Fibroblast of lung (primary cell): Measurements from ENCODE around the gene COL8A1. TPM values are rescaled to one million over a fixed set of nuclear protein-coding genes. Genes with fewer than 3 reads are reported as not detected.

ENCODE experiments used
- DNase-seq, 2 donors: peaks; one replicate each; pipeline versions ENCODE4 v3.0.0 to v3.0.0-alpha.2; 2010; ENCODE audit warnings: low read depth in 2 of 2
- H2AFZ ChIP-seq: 2 replicates; pipeline ENCODE4 v1.5.1; 2012; ENCODE audit warnings: low read length, control low read depth, inconsistent platforms
- H3K27ac ChIP-seq: 2 replicates; pipeline ENCODE4 v1.5.1; 2011; ENCODE audit warnings: low read length, control low read depth; ENCODE audit not compliant: insufficient read depth
- H3K27me3 ChIP-seq: 2 replicates; pipeline ENCODE4 v1.5.1; 2011; ENCODE audit warnings: mild to moderate bottlenecking, low read length; ENCODE audit not compliant: control insufficient read depth, insufficient read depth
- H3K36me3 ChIP-seq: 2 replicates; pipeline ENCODE4 v1.5.1; 2011; ENCODE audit warnings: low read length; ENCODE audit not compliant: control insufficient read depth, insufficient read depth
- H3K4me1 ChIP-seq: 2 replicates; pipeline ENCODE4 v1.5.1; 2011; ENCODE audit warnings: low read length; ENCODE audit not compliant: control insufficient read depth, insufficient read depth; ENCODE audit errors: extremely low read depth
- H3K4me2 ChIP-seq: 2 replicates; pipeline ENCODE4 v1.5.1; 2011; ENCODE audit warnings: low read length, control low read depth; ENCODE audit not compliant: insufficient read depth; ENCODE audit errors: extremely low read depth
- H3K4me3 ChIP-seq, 4 experiments: fragments of 200-600 bp in 1 of 4; sonication (generic) in 1 of 4; replicated peaks in 1 of 4; 2 replicates each; pipeline ENCODE4 v1.5.1; 2011 to 2016; ENCODE audit warnings: low read length in 4 of 4, low read depth in 3 of 4, mild to moderate bottlenecking in 3 of 4, control low read depth in 2 of 4, inconsistent platforms in 1 of 4, mixed read lengths in 1 of 4; ENCODE audit not compliant: insufficient read depth in 1 of 4; ENCODE audit errors: control extremely low read depth in 1 of 4
- H3K79me2 ChIP-seq: 2 replicates; pipeline ENCODE4 v1.5.1; 2012; ENCODE audit warnings: mild to moderate bottlenecking, low read length, inconsistent platforms; ENCODE audit not compliant: control insufficient read depth, insufficient read depth
- H3K9ac ChIP-seq: 2 replicates; pipeline ENCODE4 v1.5.1; 2011; ENCODE audit warnings: mild to moderate bottlenecking, low read length, control low read depth; ENCODE audit not compliant: insufficient read depth
- H3K9me3 ChIP-seq: 2 replicates; pipeline ENCODE4 v1.5.1; 2012; ENCODE audit warnings: low read depth, low read length; ENCODE audit not compliant: control insufficient read depth, insufficient read depth
- H4K20me1 ChIP-seq: 2 replicates; pipeline ENCODE4 v1.5.1; 2011; ENCODE audit warnings: low read length; ENCODE audit not compliant: control insufficient read depth, insufficient read depth; ENCODE audit errors: extremely low read depth
- CTCF ChIP-seq, 2 donors: IDR thresholded peaks in 1 of 2; conservative IDR thresholded peaks in 1 of 2; 1 replicate in 1 of 2; 2 replicates in 1 of 2; pipeline ENCODE4 v1.5.1; 2011 to 2012; ENCODE audit warnings: low read length in 2 of 2, control low read depth in 1 of 2, inconsistent platforms in 1 of 2, low read depth in 1 of 2, mild to moderate bottlenecking in 1 of 2
- EZH2 ChIP-seq: IDR thresholded peaks from 2 replicates; pipeline ENCODE4 v1.5.1; 2012; ENCODE audit warnings: low read length, control low read depth, mild to moderate bottlenecking; ENCODE audit errors: missing control alignments
- polyA plus RNA-seq, 2 donors: library from polyadenylated mRNA; depleted of rRNA in 1 of 2; stranded (reverse) in 1 of 2; unstranded in 1 of 2; fragments of >200 nt; gene quantifications; 2 replicates each; pipeline ENCODE4 v1.2.1, GENCODE V29; 2011 to 2012; ENCODE audit warnings: missing spikeins in 1 of 2
- total RNA-seq: library from RNA; depleted of rRNA; stranded (reverse); fragments of >200 nt; gene quantifications from 2 replicates; pipeline ENCODE4 v1.2.1, GENCODE V29; 2014

COL8A1 gene
- total and polyA plus RNA-seq, 2 donors (not counting 1 experiment from before 2014, with no cell fraction given) = 85.4 to 215 TPM

DNA sequence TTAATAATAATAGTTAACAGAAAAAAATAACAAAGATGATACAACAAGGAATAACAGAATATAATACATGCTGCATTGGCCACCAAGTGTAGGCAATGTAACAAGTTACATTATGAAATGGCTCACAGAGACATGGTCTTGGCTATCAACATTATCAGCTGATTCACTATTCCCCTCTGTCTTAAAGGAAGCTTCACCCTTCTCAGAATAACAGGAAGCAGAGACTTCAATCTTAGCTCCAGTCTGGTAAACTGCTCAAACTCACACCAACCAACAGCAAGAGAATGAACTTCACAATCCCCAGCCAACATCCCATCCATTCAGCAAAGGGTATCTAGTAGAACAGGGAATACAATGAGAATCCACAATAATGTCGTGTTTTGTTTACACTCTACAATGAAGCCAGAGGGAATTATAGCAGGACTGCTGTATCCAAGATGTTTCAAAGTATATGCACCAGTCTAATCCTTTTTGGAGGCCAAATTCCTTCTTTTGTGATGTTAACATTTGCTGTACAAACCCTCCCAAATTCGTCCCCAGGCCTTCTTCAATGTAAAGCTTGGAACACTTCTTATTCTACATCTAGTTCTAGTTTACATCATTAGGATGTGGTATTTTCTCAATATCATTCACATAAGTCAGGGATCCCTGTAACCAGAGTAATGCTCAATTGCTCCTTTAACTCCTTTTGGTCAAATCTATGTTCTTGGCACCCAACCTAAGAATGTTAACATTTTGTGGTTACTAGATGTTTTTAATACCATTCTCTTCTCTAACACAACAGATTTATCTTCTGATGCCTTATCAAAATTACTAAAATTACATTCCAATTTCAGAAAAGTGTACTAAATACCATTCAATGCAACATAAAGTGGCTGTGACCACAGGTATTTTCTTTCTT is 126.9 kb downstream of the COL8A1 start:
- no peaks in the 10 kb centered on the region for H3K9me3 ChIP-seq
- no peaks in the 10 kb centered on the region for H4K20me1 ChIP-seq
- peaks cover 3% of the 10 kb centered on the region for H3K36me3 ChIP-seq
- H3K4me2 ChIP-seq = no peak overlapping the region
- no peak for TF ChIP-seq EZH2
- no peak for TF ChIP-seq CTCF (conservative IDR thresholded peaks at IDR 0.05 in 1 of 2, IDR thresholded peaks at IDR 0.05 in 1 of 2; ENCODE audit: low read depth in 1 of 2, low read length in 2 of 2)
- H3K79me2 ChIP-seq = no peaks in the 10 kb centered on the region
- H2AFZ ChIP-seq = no peak overlapping the region
- H3K27me3 ChIP-seq = no peaks in the 10 kb centered on the region
- no peak overlapping the region for H3K27ac ChIP-seq
- peak; percentile 58 to 91 for DNase-seq
- no peak overlapping the region for H3K4me3 ChIP-seq
- H3K4me1 ChIP-seq = peaks cover 3% of the 10 kb centered on the region
- no peak overlapping the region for H3K9ac ChIP-seq

- Histone ChIP-seq H3K27me3 (no peaks in the 10 kb centered on the region), H3K4me2 (no peak overlapping the region), H3K36me3 (peaks cover 3% of the 10 kb centered on the region), H3K4me3 (no peak overlapping the region), H4K20me1 (no peaks in the 10 kb centered on the region), H3K9me3 (no peaks in the 10 kb centered on the region), H3K79me2 (no peaks in the 10 kb centered on the region), H3K9ac (no peak overlapping the region), H3K27ac (no peak overlapping the region), H2AFZ (no peak overlapping the region), H3K4me1 (peaks cover 3% of the 10 kb centered on the region)
- TF ChIP-seq EZH2 (no peak), CTCF (conservative IDR thresholded peaks at IDR 0.05 in 1 of 2, IDR thresholded peaks at IDR 0.05 in 1 of 2; ENCODE audit: low read depth in 1 of 2, low read length in 2 of 2) (no peak)
- peak in 1 of 2 donors; percentile 91 for DNase-seq
These were observed 128.9 kb downstream of the COL8A1 start for GRCh38 chr3:99767291-99767690.

DNA sequence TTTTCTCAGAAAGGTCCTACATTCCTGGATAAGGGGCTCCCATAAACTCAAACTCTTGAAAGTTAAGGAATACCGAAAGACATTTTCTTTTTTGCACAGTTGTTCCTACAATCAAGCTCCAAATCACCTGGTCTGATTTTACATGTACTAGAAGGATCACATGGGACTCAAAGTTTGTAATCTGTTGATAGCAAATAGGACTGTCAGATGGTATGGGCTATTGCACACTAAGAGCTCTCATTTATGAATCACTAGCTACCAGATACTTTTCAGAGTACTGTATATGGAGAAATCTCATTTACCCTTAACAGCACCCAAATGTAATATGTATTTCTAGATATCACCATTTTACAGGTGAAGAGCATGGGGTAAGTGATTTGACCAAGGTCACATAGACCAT is 129.7 kb downstream of the COL8A1 start:
- no peak overlapping the region for H3K4me3 ChIP-seq
- no peak for TF ChIP-seq CTCF (conservative IDR thresholded peaks at IDR 0.05 in 1 of 2, IDR thresholded peaks at IDR 0.05 in 1 of 2; ENCODE audit: low read depth in 1 of 2, low read length in 2 of 2)
- no peak for TF ChIP-seq EZH2
- H3K79me2 ChIP-seq = no peaks in the 10 kb centered on the region
- H3K27me3 ChIP-seq = no peaks in the 10 kb centered on the region
- no peak overlapping the region for H3K27ac ChIP-seq
- no peaks in the 10 kb centered on the region for H3K9me3 ChIP-seq
- H3K4me1 ChIP-seq = peaks cover 3% of the 10 kb centered on the region
- DNase-seq = no peak
- H2AFZ ChIP-seq = no peak overlapping the region
- no peaks in the 10 kb centered on the region for H3K36me3 ChIP-seq
- no peak overlapping the region for H3K4me2 ChIP-seq
- H3K9ac ChIP-seq = no peak overlapping the region
- no peaks in the 10 kb centered on the region for H4K20me1 ChIP-seq
